Measurements from ENCODE around the gene TMEM117.
A peak's percentile ranks its signal among the peaks of the same experiment; 100 is the strongest.

TMEM117 gene

GRCh38 chr12:43835656-43836474, at the start of gene TMEM117:
Gene TMEM117 (plus strand): TSS chr12:43836081.
- DNase-seq (ENCODE audit: low read depth): peak; percentile 28

- DNase-seq (ENCODE audit: low read depth): no peak
These were observed 48.8 kb upstream of the TMEM117 start for GRCh38 chr12:43786899-43787693.

GRCh38 chr12:43789941-43790340, 45.9 kb upstream of the TMEM117 start:
- DNase-seq (ENCODE audit: low read depth): no peak

DNA sequence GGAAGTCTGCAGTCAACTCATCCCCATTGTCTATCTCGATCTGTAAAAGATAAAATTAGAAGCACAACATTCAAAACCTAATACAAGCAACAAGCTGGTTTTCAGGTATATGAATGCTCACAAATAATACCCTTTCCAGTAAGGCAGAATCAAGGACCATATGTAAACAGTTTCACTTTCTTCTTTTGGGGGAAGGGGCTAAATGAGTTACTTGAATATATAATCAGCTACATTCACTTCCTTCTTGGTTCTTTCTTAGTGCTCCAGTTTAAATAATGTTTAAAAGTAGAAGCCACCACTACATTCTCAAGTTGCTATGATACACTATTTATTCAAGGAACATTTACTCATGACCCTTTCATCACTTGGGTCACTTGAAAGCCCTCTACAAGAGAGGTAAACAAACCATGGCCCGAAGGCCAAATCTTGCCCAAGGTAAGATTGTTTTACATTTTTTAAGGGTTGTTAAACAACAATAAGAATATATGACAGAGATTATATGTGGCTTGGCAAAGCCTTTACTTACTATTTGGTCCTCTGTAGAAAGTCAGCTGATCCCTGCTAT, 40.1 kb upstream of the TMEM117 start:
- no peak for DNase-seq (ENCODE audit: low read depth)

DNA sequence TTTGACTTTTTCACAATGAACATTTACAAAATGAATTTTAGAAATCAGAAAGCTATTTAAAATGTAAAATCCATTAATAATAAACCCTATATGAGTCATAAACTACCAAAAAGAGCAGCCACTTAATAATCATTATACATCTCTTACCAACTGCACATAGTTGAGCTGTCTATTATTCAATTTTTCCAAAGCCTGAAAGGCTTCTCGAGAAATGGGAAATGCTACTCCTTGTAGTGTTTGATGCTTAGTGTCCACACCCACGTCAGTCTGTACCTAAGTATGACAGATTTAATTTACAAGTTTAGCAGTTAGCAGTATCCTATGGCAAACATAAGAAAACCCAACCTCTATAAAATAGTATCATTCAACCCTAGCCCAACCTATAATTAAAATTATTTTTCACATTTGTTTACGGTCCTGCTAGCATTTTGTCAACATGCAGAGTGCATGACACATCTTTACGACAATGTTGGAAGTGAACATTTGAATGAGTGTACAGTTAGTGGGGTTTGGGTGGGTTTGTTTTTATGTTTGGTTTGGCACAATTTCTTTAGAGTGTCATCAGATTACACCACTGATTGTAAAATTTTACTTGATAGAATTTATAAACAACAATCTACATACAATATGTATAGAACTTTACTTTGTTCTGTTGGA, 38.2 kb upstream of the TMEM117 start:
- DNase-seq (ENCODE audit: low read depth): no peak

DNA sequence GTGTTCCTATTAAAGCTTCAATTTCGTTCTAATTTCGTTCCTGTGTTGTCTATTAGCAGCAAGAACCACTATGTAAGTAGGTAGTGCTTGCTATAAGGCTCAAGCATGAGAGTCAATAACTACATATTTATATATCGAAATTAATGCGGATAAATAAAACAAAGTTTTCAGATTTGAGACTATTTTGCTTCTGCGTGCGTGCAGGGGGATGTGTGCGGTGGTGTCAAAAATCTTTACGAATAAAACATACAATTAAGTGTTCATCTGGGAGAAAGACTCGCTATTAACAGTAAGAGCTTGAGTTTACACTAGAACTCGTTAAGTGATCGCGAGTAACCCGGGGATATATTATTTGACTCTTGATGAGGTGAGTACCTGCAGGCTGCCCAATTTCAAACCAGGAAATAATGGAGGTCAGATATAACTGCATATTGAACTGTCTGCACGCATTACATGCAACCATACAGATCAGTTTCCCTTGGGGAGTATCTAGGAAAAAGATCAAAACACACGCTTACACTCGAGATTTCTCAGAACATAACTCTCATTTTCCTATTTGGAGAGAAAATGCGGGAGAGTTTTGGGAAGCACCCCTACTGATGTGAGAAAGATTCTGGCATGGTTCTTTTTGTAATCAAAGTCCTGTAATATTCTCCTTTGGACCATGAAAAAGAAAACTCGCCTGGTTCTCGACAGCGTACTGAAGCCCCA, 30.6 kb upstream of the TMEM117 start:
- no peak for DNase-seq (ENCODE audit: low read depth)

- DNase-seq (ENCODE audit: low read depth): peak; percentile 70
These were observed 29.8 kb upstream of the TMEM117 start, which contains the start of gene TWF1 for GRCh38 chr12:43805860-43806736. Gene TWF1 (minus strand): TSS chr12:43806317. CDS start chr12:43806245, 72 bp downstream.

GRCh38 chr12:43806737-43807072, 29.2 kb upstream of the TMEM117 start:
- no peak for DNase-seq (ENCODE audit: low read depth)

GRCh38 chr12:43807386-43807785, 28.5 kb upstream of the TMEM117 start:
- no peak for DNase-seq (ENCODE audit: low read depth)

GRCh38 chr12:43812057-43812456, 23.8 kb upstream of the TMEM117 start:
- DNase-seq (ENCODE audit: low read depth): no peak

DNA sequence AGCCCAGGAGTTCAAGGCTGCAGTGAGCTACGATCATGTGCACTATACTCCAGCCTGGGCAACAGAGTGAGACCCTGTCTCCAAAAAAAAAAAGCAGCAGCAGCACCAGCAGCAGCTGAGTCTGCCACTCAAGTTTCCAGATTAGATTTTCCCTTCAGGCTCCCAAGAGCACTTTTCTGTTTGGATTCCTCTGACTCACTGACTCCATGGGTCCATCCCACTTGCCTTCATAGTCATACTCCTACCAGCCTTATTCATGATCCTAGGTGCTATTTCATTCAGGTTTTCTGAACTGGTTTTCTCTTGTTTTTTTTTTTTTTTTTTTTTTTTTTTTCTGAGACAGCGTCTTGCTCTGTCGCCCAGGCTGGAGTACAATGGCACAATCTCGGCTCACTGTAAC, 23.0 kb upstream of the TMEM117 start:
- no peak for DNase-seq (ENCODE audit: low read depth)

GRCh38 chr12:43815416-43815815, 20.5 kb upstream of the TMEM117 start:
- no peak for DNase-seq (ENCODE audit: low read depth)

- DNase-seq (ENCODE audit: low read depth): no peak
These were observed 19.7 kb upstream of the TMEM117 start for GRCh38 chr12:43816168-43816567.

DNA sequence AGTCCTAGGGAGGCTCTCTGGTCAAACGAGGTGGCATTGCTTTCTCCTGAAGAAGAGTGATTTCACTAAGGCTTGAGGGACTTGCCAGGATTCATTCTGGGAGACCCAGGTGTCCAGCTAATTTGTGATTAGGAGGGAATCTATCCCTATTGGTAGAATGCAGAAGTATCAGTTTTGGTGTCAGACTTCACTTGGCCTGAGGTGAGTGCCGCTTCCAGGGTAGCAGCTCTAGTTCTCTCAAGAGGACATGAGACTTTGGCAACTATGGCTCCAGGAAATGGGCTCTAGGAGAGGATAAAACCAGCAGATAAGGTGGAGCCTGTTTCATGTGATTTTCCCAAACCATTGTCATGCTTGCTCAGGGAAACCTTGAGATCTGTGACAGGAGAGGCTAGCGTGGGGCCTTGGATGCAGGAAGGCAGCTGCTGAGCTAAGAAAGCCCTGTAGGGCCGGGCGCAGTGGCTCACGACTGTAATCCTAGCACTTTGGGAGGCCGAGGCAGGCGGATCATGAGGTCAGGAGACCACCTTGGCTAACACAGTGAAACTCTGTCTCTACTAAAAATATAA, 11.6 kb upstream of the TMEM117 start:
- no peak for DNase-seq (ENCODE audit: low read depth)

DNA sequence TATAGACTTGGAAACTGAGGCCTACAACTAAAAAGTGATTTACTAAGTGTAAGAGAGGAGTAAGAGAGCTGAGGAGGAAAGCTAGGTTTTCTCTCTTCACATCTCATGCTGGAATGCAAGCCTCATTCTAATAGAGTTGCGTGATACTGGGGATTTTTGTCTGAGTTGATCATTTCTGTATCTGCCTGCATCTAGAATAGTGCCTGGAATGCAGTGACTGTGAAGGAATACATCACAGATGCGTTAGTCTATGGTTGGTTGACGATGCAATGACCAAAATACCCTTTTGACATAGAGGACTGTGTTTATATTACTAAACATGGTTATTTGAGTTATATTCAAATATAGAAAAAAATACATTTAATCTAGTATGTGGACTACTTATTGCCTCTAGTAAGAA, 9.2 kb upstream of the TMEM117 start:
- no peak for DNase-seq (ENCODE audit: low read depth)

GRCh38 chr12:43827093-43827492, 8.8 kb upstream of the TMEM117 start:
- DNase-seq (ENCODE audit: low read depth): no peak

DNA sequence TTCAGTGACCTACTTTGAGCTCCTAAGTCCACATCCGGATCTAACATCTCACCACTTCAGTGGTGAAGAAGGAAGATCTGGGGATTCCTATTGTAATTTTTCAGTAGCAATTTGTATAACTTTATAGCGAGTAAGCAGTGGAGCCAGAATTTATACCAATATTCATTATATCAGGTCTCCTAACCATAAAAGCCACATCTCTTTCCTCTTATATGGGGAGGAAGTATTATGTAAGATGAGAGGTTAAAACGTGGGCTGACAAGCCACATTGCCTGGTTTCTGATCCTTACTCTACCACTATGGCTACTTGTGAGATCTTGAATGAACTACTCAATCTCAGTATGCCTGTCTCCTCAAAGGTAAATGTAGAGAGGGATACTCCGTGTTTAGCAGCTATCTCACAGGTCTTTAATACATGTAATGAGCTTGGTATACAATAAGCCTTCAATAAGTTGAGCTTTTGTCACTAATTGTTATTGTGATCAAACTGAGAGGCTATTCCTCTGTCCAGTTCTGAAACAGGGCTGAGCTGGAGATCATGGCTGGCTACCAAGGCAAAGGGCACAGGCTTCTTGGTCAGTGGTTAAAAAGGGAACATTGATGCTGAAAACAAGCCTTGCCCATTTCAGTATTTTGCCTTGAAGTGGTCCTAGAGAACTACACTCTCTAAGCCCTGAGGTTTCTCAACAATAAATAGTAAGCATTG, 3.3 kb upstream of the TMEM117 start:
- DNase-seq (ENCODE audit: low read depth): no peak

- DNase-seq (ENCODE audit: low read depth): no peak
These were observed 621 bp upstream of the TMEM117 start for GRCh38 chr12:43835264-43835655.

GRCh38 chr12:43836475-43836989, 651 bp downstream of the TMEM117 start:
- DNase-seq (ENCODE audit: low read depth): no peak

DNA sequence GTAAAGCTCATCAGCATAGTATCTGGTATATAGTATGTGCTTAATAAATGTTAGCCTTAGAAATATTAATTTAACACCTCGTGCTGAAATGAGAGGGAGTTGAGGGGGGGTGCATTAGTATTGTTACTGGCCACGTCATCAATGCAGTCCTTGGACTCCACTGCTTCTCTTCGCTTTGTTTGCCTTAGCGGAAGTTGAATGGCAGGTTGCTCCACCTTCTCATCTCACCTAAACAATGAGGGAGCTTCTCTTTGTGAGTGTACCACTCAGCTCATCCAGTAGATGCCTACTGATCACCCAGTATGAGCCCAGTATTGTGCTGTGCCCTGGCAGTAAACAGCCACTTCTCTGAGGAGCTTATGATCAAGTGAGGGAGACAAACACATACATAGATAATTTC, 4.5 kb downstream of the TMEM117 start:
- no peak for DNase-seq (ENCODE audit: low read depth)

All from stimulated activated CD8-positive, alpha-beta memory T cell treated with anti-CD3 and anti-CD28 coated beads, Interleukin-15, amount 100 ng/mL, for 24 hours (primary cell).